NCI-H2196 (cell line): Measurements from ENCODE around the gene CERKL.
"Not testable (repeated sequence)": the region's sequence is repeated elsewhere in the genome, so short reads cannot be mapped to it uniquely, and the experiment has no call there.

Experiments
- DNase-seq: peaks from one replicate; lab custom pipeline; 2025; ENCODE audit not compliant: unreplicated experiment; lab: John Stamatoyannopoulos, UW

CERKL gene

DNA sequence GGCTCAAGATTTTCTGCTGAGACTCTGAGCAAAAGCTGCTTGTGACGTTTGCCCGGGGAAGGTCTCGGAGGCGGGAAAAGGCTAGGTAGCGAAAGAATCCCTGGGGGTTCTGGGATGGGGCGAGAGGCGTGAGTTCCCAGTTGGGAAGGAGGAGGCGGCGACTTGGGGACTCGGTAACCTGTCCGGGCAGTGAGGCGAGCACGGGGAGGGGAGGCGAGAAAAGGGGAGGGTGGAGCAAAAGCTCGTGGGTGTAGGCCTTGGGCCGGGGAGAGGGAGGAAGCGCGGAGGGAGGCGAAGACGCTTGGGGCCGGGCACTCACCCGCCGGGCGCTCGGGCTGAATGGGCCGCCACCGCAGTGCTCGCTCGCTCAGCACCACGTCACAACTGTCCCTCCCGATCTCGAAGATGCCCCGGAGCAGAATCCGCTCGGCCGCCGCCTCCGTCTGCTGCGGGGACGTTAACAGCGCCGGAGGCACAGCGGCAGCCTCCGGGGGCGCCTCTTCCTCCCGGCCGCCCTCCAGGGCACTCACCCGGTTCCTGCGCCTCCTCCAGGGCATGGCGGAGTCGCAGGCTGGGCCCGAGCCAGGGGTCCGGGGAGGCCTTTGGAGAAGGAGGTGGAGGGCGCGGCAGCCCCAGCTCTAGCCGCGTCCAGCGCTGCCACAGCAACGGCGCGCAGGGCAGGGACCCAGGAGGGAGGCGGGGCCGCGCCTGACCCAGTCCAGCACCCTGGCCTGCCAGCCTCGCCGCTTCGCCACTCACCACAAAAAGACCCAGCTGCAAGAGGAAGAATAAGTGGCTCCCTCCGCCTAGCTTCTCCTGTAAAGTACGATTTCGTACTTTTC lies at the start of gene CERKL:
TSS of gene CERKL (minus strand) at position 656 of the 842 bp plus-strand sequence. CDS start at position 557, 99 bp downstream.
- DNase-seq = no peak

- DNase-seq = not testable (repeated sequence)
Observed at GRCh38 chr2:181702519-181702918, 45.6 kb upstream of the CERKL start.

GRCh38 chr2:181698223-181698622 lies 41.3 kb upstream of the CERKL start:
- DNase-seq = no peak

DNA sequence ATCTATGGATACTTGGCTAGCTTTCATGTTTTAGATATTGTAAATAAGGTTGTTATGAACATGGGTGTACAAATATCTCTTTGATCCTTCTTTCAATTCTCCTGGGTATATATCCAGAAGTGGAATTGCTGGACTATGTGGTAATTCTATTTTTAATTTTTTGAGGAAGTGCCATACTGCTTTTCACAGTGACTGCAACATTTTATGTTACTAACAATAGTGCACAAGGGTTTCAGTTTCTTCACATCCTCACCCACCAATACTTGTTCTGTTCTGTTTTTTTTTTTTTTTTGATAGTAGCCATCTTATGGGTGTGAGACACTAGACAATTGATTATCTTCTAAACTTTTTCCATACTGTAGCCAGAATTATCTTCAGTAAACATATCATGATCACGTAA lies 40.7 kb upstream of the CERKL start:
- DNase-seq = no peak

- DNase-seq = no peak
Observed at GRCh38 chr2:181697126-181697525, 40.2 kb upstream of the CERKL start.

- no peak for DNase-seq
Observed at GRCh38 chr2:181694271-181694670, 37.4 kb upstream of the CERKL start.

DNA sequence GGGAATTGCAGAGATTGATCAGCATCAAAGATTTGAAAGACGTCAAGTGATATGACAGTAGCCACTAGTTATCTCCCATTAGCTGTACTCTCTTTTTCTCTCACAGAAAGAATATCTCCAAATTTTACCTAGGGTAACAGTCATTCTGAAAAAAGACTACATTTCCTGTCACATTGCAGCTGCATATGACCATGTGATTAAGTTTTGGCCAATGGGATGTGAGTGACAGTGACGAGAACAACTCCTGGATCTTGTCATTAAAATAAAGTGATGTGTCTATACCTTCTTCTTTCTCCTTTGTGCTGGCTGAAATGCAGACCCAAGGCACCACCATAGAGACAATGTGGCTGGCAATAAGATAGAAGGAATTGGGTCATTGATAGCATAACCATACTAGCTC lies 34.0 kb upstream of the CERKL start:
- no peak for DNase-seq

DNA sequence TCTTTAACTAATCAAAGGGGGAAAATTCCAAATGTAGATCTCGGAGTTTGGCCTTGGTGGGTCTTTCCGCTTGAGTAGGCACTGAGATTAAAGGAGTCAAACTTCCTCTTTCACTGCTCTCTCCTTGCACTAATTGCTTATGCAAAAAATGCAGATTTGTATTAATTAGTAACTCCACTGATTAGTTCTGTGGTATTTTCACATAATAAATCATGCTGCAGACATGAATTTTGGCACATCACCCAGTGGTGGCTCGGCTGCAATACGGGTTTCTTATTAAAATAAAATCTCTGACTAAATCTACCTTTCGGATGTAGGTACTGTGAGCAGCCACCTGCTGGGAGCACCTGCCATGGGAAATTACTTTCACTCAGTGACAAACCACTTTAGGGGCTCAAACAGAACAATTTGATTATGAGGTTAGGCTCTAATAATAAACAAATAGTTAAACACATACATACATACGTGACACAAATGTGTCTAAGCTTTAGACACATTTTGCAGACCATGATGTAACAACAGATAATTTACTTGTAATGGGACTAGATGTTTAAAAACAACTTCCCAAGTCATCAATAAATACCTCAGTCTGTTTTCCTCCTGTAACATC lies 29.8 kb upstream of the CERKL start:
- DNase-seq = no peak

- DNase-seq = no peak
Observed at GRCh38 chr2:181685150-181685688, 28.3 kb upstream of the CERKL start.

GRCh38 chr2:181684454-181685149 lies 27.7 kb upstream of the CERKL start:
- DNase-seq = no peak

DNA sequence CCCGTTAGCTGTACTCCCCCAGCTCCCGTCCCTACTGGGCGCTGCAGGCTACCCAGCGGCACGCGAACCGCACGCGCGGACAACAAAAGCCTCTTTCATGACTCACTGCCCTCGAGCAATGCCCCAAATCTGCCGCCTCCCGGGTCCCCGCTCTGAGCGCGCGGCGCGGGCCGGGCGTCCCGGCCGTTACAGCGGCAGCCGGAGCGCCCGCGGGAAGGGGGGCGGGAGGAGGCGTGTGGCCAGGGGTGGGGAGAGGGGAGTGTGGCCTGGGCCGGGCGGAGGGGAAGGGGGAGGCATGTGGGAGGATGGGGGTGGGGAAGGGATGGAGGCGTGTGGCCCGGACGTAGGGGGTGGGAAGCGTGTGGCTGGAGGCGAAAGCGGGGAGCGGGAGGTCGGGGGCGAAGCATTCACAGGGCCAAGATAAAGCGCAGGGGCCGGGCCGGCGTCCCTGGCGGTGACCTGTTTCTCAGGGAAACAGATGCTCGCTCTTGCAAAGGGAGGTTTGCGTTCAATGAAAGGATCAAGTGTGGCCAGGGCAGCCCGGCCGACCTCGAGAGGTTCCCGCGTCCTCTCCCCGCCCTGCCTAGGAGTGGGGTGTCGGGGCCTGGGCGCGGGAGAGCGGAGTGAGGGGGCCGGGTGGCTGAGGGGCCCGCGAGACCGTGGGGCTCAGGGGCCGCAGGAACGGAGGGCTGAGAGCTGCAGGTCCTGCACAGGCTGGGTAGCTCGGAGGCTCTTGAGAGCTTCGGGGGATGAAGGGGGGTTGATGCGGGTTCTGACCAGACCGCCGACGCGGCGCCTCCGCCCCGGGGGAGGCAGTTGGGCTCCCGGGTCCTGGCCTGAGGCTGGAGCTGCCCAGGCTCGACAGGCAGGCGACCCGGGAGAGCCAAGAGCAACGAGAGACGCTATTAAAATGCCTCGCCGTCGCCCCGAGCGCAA lies 26.9 kb upstream of the CERKL start:
- DNase-seq = no peak

DNA sequence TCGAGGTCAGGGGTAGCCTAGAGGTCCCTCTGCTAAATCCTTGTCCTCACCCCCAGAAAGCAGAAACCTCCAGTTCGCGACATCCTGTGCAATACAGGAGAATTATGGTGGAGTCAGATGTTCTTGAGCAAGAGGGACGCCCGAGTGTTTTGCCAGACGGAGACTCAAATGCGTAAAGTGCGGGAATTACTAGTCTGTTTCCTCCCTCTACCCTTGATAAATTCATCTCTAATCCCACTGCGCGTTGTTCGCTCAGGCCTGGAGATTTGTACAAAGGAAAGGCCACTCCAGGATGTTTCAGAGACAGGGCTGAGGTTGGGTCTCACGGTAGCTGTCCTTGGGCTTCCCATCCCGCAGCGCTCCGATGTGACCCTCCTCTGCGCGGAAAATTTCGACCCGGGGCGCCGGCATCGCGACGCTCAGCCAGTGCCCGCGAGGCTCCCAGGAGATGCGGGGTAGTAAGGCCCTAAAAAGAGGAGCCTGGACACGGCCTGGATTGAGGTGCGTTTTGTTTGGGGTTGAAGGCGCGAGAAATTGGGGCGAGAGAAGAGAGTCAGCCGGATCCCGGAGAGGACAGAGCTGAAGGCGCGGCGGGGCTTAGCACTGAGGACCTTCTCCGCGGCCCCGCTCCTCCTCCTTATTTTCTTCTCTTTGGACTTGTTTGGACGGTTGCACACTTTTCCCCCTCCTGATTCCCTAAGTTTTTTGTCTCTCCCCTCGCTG lies 26.1 kb upstream of the CERKL start:
- no peak for DNase-seq

GRCh38 chr2:181682026-181682789 lies 25.3 kb upstream of the CERKL start:
- DNase-seq = no peak

- DNase-seq = no peak
Observed at GRCh38 chr2:181680937-181681811, 24.3 kb upstream of the CERKL start.

DNA sequence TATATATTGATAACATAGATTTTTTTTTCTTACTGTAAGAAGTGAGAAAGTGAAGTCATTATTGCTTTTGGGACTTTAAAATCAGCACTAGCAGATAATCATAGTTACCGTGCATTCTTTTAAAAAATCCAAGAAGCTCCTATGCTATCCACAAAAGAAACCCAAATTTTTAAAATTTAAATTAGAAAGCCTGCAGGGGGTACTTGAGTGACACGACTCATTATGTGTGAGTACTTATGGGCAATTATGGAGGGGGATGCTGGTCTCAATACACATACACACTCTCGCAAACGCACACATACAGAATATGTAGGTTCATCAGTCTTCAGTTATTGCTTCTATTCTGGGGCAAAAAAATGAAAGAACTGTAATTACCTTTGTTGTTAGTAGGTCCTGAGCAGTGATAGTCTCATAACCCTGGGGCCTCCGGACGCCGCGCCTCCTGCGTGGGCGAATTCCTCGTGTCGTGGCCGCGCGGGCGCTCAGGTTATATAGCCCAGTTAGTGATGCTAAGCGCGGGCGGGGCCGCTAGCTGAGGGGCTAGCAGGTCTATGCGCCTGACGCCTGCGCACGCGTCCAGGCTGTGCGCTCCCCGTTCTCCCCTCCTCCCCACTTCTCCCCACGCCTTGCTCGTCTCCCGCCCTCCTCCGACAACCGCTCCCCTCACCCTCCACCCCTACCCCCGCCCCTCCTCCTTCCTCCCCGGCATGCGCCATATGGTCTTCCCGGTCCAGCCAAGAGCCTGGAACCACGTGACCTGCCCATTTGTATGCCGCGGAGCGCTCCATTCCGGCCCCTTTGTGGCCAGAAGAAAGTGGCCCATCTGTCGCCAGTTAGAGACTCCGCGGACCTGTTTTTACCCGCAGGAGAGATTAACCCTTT lies 23.4 kb upstream of the CERKL start, which contains the start of gene NEUROD1:
TSS of gene NEUROD1 (minus strand) at position 463 of the 882 bp plus-strand sequence. CDS start 1,657 bp downstream, outside the sequence.
- DNase-seq = no peak

DNA sequence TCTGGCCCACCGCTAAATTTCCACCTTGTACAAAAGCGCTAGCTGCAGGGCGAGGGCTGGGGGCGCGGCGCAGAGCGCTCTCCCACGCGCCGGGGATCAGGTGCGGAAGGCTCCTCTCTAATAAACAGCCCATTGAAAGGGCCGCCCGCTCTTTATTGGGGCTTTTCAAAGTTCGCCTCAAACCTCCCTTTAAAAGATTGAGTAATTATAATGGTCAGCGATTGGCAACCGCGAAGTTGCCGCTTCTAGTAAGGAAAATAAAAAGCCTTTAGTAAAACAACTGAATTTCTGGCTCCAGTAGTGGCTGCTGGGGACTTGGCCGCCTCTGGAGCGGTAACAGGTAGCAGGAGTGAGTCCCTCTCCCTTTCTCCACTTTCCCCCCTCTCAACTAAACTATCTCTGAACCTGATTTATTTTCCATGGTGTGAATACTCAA lies 22.7 kb upstream of the CERKL start:
- no peak for DNase-seq
